Measurements from ENCODE around the gene BACH2.
"Not testable (repeated sequence)": the region's sequence is repeated elsewhere in the genome, so short reads cannot be mapped to it uniquely, and the experiment has no call there.

Gene BACH2

GRCh38 chr6:90168693-90169131, 127.9 kb downstream of the BACH2 start:
- Mint-ChIP-seq H3K4me1 (ENCODE audit: low read depth) (peaks cover 80% of the 10 kb centered on the region), H3K9me3 (no peaks in the 10 kb centered on the region), H3K27ac (peak overlapping the region; percentile 49), H3K27me3 (no peaks in the 10 kb centered on the region), H3K4me3 (no peak overlapping the region), H3K36me3 (ENCODE audit: low read depth) (peaks cover 63% of the 10 kb centered on the region)

GRCh38 chr6:90167514-90168379, 128.9 kb downstream of the BACH2 start:
- H3K9me3 Mint-ChIP-seq: no peaks in the 10 kb centered on the region
- H3K27ac Mint-ChIP-seq: peak overlapping the region; percentile 49
- peaks cover 64% of the 10 kb centered on the region for H3K36me3 Mint-ChIP-seq (ENCODE audit: low read depth)
- no peak overlapping the region for H3K4me3 Mint-ChIP-seq
- H3K27me3 Mint-ChIP-seq: no peaks in the 10 kb centered on the region
- H3K4me1 Mint-ChIP-seq (ENCODE audit: low read depth): peaks cover 79% of the 10 kb centered on the region

- Mint-ChIP-seq H3K36me3 (ENCODE audit: low read depth) (peaks cover 65% of the 10 kb centered on the region), H3K4me1 (ENCODE audit: low read depth) (peaks cover 74% of the 10 kb centered on the region), H3K4me3 (peak overlapping the region; percentile 8)
- H3K27ac Mint-ChIP-seq, H3K27me3 Mint-ChIP-seq, H3K9me3 Mint-ChIP-seq: not testable (repeated sequence)
Measured at GRCh38 chr6:90166155-90166924, 130.3 kb downstream of the BACH2 start.

GRCh38 chr6:90162648-90163387, 133.8 kb downstream of the BACH2 start:
- Mint-ChIP-seq H3K4me1 (ENCODE audit: low read depth) (peaks cover 75% of the 10 kb centered on the region), H3K9me3 (no peaks in the 10 kb centered on the region), H3K36me3 (ENCODE audit: low read depth) (peaks cover 41% of the 10 kb centered on the region), H3K27me3 (no peaks in the 10 kb centered on the region), H3K27ac (peak overlapping the region; percentile 85), H3K4me3 (peak overlapping the region; percentile 2)

- Mint-ChIP-seq H3K9me3 (no peaks in the 10 kb centered on the region), H3K27me3 (no peaks in the 10 kb centered on the region), H3K27ac (peak overlapping the region; percentile 26), H3K36me3 (ENCODE audit: low read depth) (peaks cover 34% of the 10 kb centered on the region), H3K4me3 (peak overlapping the region; percentile 8), H3K4me1 (ENCODE audit: low read depth) (peaks cover 89% of the 10 kb centered on the region)
Measured at GRCh38 chr6:90160013-90160412, 136.6 kb downstream of the BACH2 start.

GRCh38 chr6:90159452-90159851, 137.2 kb downstream of the BACH2 start:
- peak overlapping the region; percentile 29 for H3K27ac Mint-ChIP-seq
- H3K9me3 Mint-ChIP-seq: no peaks in the 10 kb centered on the region
- H3K36me3 Mint-ChIP-seq (ENCODE audit: low read depth): peaks cover 34% of the 10 kb centered on the region
- no peak overlapping the region for H3K4me3 Mint-ChIP-seq
- H3K4me1 Mint-ChIP-seq (ENCODE audit: low read depth): peaks cover 92% of the 10 kb centered on the region
- H3K27me3 Mint-ChIP-seq: no peaks in the 10 kb centered on the region

GRCh38 chr6:90158936-90159335, 137.7 kb downstream of the BACH2 start:
- Mint-ChIP-seq H3K27me3 (no peaks in the 10 kb centered on the region), H3K9me3 (no peaks in the 10 kb centered on the region), H3K4me1 (ENCODE audit: low read depth) (peaks cover 92% of the 10 kb centered on the region), H3K27ac (peak overlapping the region; percentile 87), H3K4me3 (no peak overlapping the region), H3K36me3 (ENCODE audit: low read depth) (peaks cover 36% of the 10 kb centered on the region)

- Mint-ChIP-seq H3K4me1 (ENCODE audit: low read depth) (peaks cover 94% of the 10 kb centered on the region), H3K27ac (peak overlapping the region; percentile 87), H3K36me3 (ENCODE audit: low read depth) (peaks cover 29% of the 10 kb centered on the region), H3K9me3 (no peaks in the 10 kb centered on the region), H3K4me3 (peak overlapping the region; percentile 42), H3K27me3 (no peaks in the 10 kb centered on the region)
Measured at GRCh38 chr6:90157441-90157840, 139.2 kb downstream of the BACH2 start.

GRCh38 chr6:90156861-90157260, 139.8 kb downstream of the BACH2 start:
- Mint-ChIP-seq H3K27ac (peak overlapping the region; percentile 87), H3K27me3 (no peaks in the 10 kb centered on the region), H3K4me3 (peak overlapping the region; percentile 42), H3K9me3 (no peaks in the 10 kb centered on the region), H3K4me1 (ENCODE audit: low read depth) (peaks cover 97% of the 10 kb centered on the region), H3K36me3 (ENCODE audit: low read depth) (peaks cover 25% of the 10 kb centered on the region)

GRCh38 chr6:90154755-90155470, 141.7 kb downstream of the BACH2 start:
- peak overlapping the region; percentile 89 for H3K27ac Mint-ChIP-seq
- H3K36me3 Mint-ChIP-seq (ENCODE audit: low read depth): peaks cover 30% of the 10 kb centered on the region
- H3K27me3 Mint-ChIP-seq: no peaks in the 10 kb centered on the region
- no peak overlapping the region for H3K4me3 Mint-ChIP-seq
- H3K4me1 Mint-ChIP-seq (ENCODE audit: low read depth): peaks cover 97% of the 10 kb centered on the region
- no peaks in the 10 kb centered on the region for H3K9me3 Mint-ChIP-seq

- Mint-ChIP-seq H3K27me3 (no peaks in the 10 kb centered on the region), H3K9me3 (no peaks in the 10 kb centered on the region), H3K36me3 (ENCODE audit: low read depth) (peaks cover 41% of the 10 kb centered on the region), H3K27ac (no peak overlapping the region), H3K4me1 (ENCODE audit: low read depth) (peaks cover 97% of the 10 kb centered on the region), H3K4me3 (no peak overlapping the region)
Measured at GRCh38 chr6:90151576-90152422, 144.8 kb downstream of the BACH2 start.

GRCh38 chr6:90149280-90149679, 147.4 kb downstream of the BACH2 start:
- Mint-ChIP-seq H3K4me1 (ENCODE audit: low read depth) (peaks cover 97% of the 10 kb centered on the region), H3K36me3 (ENCODE audit: low read depth) (peaks cover 63% of the 10 kb centered on the region), H3K4me3 (peak overlapping the region; percentile 17), H3K9me3 (no peaks in the 10 kb centered on the region), H3K27me3 (no peaks in the 10 kb centered on the region), H3K27ac (peak overlapping the region; percentile 83)

- peaks cover 61% of the 10 kb centered on the region for H3K36me3 Mint-ChIP-seq (ENCODE audit: low read depth)
- no peaks in the 10 kb centered on the region for H3K27me3 Mint-ChIP-seq
- H3K9me3 Mint-ChIP-seq: no peaks in the 10 kb centered on the region
- H3K4me1 Mint-ChIP-seq (ENCODE audit: low read depth): peaks cover 97% of the 10 kb centered on the region
- peak overlapping the region; percentile 83 for H3K27ac Mint-ChIP-seq
- H3K4me3 Mint-ChIP-seq: peak overlapping the region; percentile 17
Measured at GRCh38 chr6:90148867-90149266, 147.8 kb downstream of the BACH2 start.
